GM18498 (cell line): ENCODE data around the gene DCAKD.

Source experiments
- ATAC-seq: cut with Tn5 transposase; IDR thresholded peaks from one replicate; pipeline ENCODE4 v1.9.1; 2021; ENCODE audit warnings: mild to moderate bottlenecking, moderate library complexity; ENCODE audit not compliant: unreplicated experiment

DCAKD gene

GRCh38 chr17:45006927-45007461 lies 44.4 kb downstream of the DCAKD start:
- ATAC-seq: no peak

GRCh38 chr17:45005700-45006099 lies 45.7 kb downstream of the DCAKD start:
- no peak for ATAC-seq

- ATAC-seq: no peak
Observed at GRCh38 chr17:45004388-45004787, 47.0 kb downstream of the DCAKD start.

GRCh38 chr17:45003877-45004276 lies 47.6 kb downstream of the DCAKD start:
- no peak for ATAC-seq

- ATAC-seq: no peak
Observed at GRCh38 chr17:45001310-45001709, 50.1 kb downstream of the DCAKD start.

GRCh38 chr17:44999433-44999832 lies 52.0 kb downstream of the DCAKD start:
- no peak for ATAC-seq

- no peak for ATAC-seq
Observed at GRCh38 chr17:44998646-44999045, 52.8 kb downstream of the DCAKD start.

GRCh38 chr17:44997733-44998520 lies 53.5 kb downstream of the DCAKD start:
- no peak for ATAC-seq

GRCh38 chr17:44996304-44996703 lies 55.1 kb downstream of the DCAKD start:
- ATAC-seq: no peak

- ATAC-seq: no peak
Observed at GRCh38 chr17:44995436-44996001, 55.9 kb downstream of the DCAKD start.

- no peak for ATAC-seq
Observed at GRCh38 chr17:44992242-44992939, 59.0 kb downstream of the DCAKD start.

GRCh38 chr17:44990994-44991393 lies 60.4 kb downstream of the DCAKD start:
- ATAC-seq: no peak

- ATAC-seq: no peak
Observed at GRCh38 chr17:44989552-44990138, 61.8 kb downstream of the DCAKD start.

- no peak for ATAC-seq
Observed at GRCh38 chr17:44988044-44988942, 63.1 kb downstream of the DCAKD start.

- ATAC-seq: no peak
Observed at GRCh38 chr17:44983563-44983962, 67.9 kb downstream of the DCAKD start.

GRCh38 chr17:44982113-44982702 lies 69.2 kb downstream of the DCAKD start:
- no peak for ATAC-seq

- no peak for ATAC-seq
Observed at GRCh38 chr17:44981221-44981968, 70.0 kb downstream of the DCAKD start.

- ATAC-seq: no peak
Observed at GRCh38 chr17:44979426-44979995, 71.9 kb downstream of the DCAKD start.

- no peak for ATAC-seq
Observed at GRCh38 chr17:44978807-44979206, 72.6 kb downstream of the DCAKD start.
